IPS DF 4.7 (cell line): ENCODE results near the gene HTR4.

ENCODE experiments used
- DNase-seq: peaks from one replicate; pipeline ENCODE4 v3.0.0-alpha.2; 2013; ENCODE audit warnings: low spot score; ENCODE audit errors: extremely low read depth

The HTR4 gene

GRCh38 chr5:148615644-148616275, 38.6 kb downstream of the HTR4 start:
- DNase-seq, result no peak

DNA sequence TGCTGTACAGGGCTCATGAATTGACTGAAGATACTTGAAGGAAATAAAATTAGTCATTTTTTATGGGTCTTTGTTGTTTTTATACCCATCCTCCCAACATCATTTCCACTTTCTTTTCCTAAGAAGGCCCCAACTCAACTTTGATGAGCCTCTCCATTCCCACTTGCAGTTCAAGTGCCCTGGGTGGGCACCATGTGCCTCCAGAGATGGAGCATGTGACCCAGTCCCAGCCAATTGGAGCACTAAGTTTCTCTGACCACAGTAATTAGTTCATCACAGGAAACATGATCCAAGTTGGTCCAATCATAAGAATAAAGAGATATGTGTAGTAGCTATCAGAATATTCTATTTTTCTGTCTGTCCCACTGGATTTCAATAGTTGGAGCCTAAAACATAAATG, 46.9 kb downstream of the HTR4 start:
- no peak for DNase-seq

GRCh38 chr5:148606296-148606695, 48.0 kb downstream of the HTR4 start:
- no peak for DNase-seq

GRCh38 chr5:148599187-148599586, 55.1 kb downstream of the HTR4 start:
- no peak for DNase-seq

DNA sequence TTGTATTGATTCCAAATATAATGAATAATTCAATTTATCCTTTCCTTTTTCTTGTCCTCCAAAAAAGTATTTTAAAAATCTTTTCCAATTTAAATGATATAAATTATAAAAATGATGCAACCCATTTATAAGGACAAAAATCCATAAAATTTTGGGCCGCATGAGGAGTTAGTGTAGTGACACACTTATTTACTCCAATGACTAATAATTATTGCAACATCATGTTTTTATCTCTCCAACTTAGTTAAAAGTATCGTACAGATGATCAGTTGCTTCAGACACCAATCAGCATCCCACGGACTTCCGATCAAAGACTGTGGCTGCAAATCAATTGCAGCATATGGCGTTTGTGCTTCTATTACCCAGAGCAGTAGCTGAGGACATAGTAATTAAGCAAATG, 58.6 kb downstream of the HTR4 start:
- no peak for DNase-seq

- DNase-seq, result no peak
These were observed 67.5 kb downstream of the HTR4 start for GRCh38 chr5:148586796-148587195.

- DNase-seq, result no peak
These were observed 68.3 kb downstream of the HTR4 start for GRCh38 chr5:148585988-148586387.

- no peak for DNase-seq
These were observed 70.2 kb downstream of the HTR4 start for GRCh38 chr5:148584103-148584502.

DNA sequence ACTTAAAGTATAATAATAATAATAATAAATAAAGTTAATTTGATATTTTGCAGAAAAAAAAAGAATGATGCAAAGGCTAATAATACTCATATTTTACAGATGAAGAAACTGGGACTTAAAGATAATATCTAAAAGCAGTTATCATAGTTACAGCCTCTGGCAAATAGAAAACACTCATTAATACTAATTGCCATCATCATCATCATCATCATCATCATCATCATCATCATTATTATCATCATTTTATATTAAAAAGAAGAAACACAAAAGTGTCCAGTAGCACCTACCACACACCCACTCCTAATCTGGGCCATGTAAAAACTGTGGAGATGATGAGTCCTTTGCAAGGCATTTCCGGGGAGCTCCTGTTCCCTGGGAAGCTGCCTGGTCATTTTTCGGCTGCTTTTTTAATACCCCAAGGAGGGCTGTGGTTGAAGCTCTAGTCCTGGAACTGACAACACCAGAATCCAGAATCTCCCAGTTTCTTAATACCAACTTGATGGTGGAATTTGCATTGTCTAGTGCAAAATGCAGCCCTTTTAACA, 70.8 kb downstream of the HTR4 start:
- DNase-seq, result no peak

DNA sequence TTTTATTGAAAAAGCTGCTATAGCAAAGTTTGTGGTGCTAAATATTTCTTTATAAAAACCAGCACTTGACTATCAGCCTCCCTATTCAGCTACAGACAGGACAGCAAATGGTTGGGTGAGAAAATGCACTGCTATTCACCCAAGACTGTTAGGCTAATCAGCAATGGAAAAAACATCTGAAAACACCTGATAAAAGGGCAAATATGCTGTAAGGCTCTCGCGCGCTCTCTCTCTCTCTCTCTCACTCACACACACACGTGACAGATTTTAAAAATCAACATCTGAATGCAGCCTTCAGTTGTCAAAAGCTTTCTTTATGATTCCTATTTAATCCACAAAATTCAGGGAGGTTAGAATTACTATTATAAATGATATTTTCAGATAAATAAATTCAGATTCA, 80.2 kb downstream of the HTR4 start:
- DNase-seq, result no peak

GRCh38 chr5:148573374-148573773, 81.0 kb downstream of the HTR4 start:
- DNase-seq, result no peak

DNA sequence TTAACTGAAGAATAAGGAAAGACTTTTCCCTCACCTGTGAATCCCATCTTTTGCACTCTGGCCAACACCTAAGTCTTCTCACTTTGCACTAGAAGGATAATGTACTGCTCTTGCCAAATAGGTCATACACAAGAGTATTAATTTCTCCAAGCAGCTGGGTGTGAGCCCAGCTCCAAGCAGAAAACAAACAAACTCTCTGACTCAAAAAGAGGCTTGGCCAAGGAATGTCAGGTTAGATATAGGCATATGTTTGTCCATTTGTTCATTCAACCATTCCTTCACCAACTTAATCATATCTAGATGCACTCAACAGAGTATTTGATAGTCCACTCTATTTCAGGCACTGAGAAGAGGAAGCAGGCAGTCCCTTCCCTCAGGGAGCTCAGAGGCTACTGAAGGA, 84.4 kb downstream of the HTR4 start:
- no peak for DNase-seq

GRCh38 chr5:148565148-148565547, 89.2 kb downstream of the HTR4 start:
- DNase-seq, result no peak

- DNase-seq, result no peak
These were observed 91.3 kb downstream of the HTR4 start for GRCh38 chr5:148563021-148563420.

DNA sequence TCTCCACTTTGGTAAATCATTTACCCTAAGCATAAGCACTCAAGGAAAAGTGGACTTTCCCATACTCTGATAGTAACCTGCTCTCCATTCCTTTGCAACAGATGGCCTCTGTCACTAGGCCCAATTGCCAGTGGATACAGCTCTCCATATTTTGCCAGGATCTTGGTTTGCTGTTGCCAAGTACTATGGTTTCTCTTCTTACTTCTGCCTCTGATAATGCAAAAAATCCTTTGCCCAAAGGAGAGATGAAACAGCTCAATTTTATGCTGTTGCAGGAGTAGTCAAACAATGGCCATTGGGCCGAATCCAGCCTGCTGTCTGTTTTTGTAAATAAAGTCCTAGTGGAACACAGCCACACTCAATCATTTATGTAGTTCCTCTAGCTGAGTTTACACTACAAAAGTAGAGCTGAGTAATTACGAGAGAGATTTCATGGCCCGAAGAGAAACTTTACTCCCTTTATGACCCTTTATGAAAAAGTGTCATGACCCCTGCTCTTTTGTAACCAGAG, 92.5 kb downstream of the HTR4 start:
- DNase-seq, result no peak

- DNase-seq, result no peak
These were observed 94.9 kb downstream of the HTR4 start for GRCh38 chr5:148559461-148559860.

GRCh38 chr5:148558892-148559291, 95.4 kb downstream of the HTR4 start:
- DNase-seq, result no peak

GRCh38 chr5:148556835-148557234, 97.5 kb downstream of the HTR4 start:
- no peak for DNase-seq

- DNase-seq, result no peak
These were observed 99.7 kb downstream of the HTR4 start for GRCh38 chr5:148554621-148555020.

GRCh38 chr5:148543727-148544126, 110.6 kb downstream of the HTR4 start:
- DNase-seq, result no peak

DNA sequence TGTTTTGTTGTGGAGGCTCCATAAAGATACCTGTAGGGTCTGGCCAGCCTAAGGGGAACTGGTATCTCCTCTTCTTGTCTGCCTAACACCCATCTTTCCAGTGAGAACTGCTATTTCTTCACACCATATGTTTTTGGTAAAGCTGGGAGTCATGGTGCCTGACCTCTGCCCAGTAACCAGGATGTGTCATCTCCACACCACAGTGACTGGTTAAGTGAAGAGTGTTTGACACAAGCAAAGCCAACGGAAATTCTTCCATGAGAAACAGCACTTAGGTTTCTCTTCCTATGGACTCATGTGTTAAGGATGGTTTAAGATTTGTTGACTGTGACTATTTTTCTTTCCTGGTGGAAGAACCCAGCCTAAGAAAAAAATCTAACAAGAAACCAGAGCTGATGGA, 111.5 kb downstream of the HTR4 start:
- no peak for DNase-seq

- DNase-seq, result no peak
These were observed 113.1 kb downstream of the HTR4 start for GRCh38 chr5:148541054-148541835.

- DNase-seq, result no peak
These were observed 113.7 kb downstream of the HTR4 start for GRCh38 chr5:148540647-148541046.
